Amniotic epithelial cell (primary cell): ENCODE measurements around the gene MYDGF.

Experiments used
- DNase-seq: peaks from one replicate; pipeline ENCODE4 v3.0.0-alpha.2; 2010; ENCODE audit warnings: low read depth

The MYDGF gene

DNA sequence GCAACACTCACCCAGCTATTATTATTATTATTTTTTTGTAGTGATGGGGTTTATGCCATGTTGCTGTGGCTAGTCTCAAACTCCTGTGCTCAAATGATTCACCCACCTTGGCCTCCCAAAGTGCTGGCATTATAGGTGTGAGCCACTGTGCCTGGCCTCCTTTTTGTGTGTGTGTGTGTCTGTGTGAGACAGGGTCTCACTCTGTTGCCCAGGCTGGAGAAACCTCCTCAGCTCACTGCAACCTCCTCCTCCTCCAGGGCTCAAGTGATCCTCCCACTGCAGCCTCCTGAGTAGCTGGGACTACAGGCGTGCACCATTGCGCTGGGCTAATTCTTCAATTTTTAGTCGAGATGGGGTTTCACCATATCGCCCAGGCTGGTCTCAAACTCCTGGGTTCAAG is 3.6 kb upstream of the MYDGF start:
- no peak for DNase-seq

DNA sequence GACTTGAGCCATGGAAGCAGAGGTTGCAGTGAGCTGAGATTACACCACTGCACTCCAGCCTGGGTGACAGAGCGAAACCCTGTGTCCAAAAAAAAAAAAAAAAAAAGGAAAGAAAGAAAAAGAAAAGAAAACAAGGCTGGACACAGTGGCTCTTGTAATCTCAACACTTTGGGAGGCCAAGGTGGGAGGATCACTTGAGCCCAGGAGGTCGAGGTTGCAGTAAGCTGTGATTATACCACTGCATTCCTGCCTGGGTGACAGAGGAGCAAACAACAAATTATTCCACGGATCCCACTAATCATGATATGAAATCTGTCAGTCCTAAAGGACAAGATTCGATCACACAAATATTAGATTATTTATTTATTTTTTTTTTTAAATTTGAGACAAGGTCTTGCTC is 3.1 kb upstream of the MYDGF start:
- DNase-seq: no peak

DNA sequence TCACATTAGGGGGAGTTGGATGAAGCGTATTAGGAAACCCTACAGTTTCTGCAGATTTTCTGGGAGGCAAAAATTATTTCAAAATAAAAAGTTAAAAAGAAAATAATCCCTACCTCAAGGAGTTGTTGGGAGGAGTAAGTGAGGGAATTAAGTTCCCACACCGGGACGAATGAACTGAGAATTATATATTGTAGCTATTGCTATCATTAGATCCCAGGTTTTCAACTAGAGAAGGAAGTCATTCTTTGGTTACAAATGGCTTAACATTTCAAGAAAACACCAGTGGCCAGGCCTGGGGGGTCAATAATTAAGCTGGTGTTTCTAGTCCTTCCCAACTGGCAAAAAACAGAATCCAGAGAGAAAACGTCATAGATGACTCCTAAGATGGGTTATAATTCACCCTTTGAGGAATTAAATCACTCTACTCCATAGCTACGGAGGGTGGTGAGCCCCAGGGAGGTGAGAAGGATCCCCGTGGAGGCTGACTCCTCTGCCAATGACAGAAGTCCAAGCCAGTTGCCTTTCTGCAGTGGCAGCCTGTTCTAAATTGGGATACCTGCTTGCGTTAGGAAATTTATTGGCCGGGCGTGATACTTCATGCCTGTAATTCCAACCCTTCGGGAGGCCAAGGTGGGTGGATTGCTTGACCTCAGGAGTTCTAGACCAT is 1.2 kb upstream of the MYDGF start:
- DNase-seq: no peak

DNA sequence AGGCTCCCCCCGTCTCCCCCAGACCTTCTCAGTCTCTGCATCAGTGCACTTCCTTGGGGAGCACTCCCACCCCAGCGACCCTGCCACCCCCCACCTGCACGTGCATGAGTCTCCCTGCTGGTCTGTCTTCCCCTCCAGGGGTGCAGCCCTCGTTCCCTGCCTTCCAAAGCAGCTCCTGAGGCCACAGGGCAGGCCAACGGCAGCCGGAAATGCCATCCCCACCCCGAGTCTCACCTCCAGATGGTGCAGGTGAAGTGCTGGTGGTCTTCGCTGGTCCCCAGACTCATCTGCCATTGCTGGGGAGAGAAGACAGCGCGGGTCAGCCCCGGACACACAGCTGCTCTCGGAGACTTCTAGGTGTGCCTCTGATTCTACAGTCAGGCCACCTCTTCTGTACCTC is 5.5 kb downstream of the MYDGF start:
- no peak for DNase-seq

DNA sequence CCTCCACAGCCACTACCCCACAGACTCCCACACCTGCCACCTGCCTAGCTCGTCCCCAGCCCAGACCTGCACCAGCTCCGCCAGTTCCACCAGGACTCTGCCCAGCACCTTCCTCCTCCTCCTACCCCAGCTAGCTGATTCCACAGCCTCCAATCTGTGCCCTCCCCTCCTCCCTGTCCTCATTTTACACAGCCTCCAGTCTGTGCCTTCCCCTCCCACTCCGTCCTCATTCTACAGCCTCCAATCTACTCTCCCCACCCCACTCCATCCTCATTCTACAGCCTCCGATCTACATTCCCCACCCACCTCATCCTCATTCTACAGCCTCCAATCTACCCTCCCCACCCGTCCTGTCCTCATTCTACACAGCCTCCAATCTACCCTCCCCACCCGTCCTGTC is 7.3 kb downstream of the MYDGF start:
- DNase-seq: no peak

DNA sequence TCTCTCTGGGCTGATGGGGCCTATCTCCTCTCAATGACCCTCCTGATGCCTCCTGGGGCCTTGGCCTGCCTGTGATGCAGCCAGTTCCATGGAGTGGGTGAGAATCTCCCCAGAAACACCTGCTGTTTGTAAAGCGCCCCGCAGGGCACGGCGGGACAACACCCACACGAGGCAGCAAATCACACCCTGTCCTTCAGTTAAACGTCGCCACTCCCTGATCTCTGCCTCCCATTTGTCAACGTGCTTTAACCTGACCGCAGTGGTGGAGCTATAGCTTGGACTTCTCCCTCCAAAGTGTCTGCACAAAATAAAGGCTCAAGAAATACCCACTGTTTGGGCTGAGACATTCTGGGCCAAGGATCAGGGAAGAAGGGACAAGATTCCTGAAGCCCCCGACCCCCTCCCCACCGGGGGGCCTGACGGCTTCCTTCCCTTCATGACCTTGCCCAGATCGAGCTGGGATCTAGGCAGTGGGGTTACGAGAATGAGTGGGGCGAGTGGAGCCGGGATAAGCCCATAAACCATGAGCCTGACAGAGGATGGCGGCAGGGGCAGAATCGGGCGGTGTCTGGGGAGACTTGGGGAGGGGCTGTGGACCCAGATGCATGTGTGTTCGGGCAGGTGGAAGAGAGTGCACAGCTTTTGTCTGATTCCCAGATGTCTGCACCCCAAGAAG is 8.0 kb downstream of the MYDGF start:
- DNase-seq: no peak

DNA sequence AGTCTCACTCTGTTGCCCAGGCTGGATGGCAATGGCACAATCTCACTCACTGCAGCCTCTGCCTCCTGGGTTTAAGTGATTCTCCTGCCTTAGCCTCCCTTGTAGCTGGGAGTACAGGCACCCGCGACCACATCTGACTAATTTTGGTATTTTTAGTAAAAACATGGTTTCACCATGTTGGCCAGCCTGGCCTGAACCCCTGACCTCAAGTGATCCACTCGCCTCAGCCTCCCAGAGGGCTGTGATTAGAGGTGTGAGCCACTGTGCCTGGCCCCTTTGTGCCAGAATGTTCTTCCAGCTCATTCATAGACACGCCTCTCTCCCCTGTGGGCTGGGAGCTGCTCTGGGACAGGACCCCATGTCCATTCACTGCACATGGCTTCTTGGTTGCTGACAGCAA is 9.1 kb downstream of the MYDGF start:
- DNase-seq: no peak

DNA sequence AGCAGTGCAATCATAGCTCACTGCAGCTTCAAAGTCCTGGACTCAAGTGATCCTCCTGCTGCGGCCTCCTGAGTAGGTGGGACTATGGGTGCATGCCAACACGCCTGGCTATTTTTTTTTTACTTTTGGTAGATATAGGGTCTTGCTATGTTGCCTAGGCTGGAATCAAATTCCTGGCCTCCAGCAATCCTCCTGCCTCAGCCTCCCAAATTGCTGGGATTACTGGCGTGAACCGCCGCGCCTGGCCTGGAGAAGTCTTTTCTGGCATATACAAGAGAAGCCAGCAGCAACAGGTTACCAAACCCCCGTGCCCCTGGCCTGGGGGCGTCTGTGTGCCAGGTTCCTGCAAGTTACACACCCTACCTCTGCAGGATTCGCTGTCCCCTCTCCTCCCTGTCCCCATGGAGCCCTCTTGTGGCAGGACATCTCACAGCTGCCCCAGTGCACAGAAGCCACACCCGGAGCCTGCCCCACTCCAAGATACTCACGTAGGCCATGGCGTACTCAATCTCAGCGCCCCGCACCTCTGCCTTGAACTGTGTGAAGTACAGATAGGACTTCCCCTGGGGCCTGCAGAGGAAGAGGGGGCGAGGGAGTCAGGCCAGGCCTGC is 9.9 kb downstream of the MYDGF start:
- no peak for DNase-seq

DNA sequence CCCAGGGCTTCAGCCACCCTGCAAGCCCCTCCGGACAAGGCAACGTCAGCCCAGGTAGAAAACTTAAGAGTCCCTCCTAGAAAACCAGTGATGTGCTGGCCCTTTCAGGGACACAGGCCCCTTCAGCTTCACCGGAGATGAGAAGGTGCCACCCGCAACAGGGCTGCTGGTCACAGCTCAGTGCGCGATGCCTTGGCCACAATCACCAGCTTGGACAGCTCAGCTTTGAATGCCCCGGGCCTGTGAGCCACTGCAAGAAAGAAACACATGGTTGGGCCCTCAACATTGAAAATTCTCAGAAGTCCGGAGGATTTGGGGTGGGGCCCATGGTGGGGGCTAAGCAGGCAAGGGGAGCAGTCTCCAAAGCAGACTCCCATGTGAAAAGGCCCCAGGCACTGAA is 12.3 kb downstream of the MYDGF start:
- DNase-seq: no peak

DNA sequence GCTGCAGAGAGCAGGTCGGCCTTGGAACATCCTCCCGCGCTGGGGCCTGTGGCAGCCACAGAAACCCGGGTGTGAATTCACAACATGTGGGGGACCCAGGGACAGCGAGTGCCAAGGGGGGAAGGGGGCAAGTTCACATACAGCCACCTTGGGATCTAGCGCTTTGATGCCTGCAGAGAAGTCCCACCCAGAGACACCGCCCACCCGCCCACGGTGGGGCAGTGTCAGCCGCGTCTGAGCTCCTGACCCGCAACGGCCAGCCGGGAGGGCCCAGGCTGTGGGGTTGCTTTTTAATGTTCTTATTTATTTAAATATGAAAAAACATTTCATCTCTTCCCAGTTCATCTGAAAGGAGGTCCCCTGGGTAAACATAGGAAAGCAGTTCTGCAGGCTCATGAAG is 12.9 kb downstream of the MYDGF start:
- DNase-seq: no peak

DNA sequence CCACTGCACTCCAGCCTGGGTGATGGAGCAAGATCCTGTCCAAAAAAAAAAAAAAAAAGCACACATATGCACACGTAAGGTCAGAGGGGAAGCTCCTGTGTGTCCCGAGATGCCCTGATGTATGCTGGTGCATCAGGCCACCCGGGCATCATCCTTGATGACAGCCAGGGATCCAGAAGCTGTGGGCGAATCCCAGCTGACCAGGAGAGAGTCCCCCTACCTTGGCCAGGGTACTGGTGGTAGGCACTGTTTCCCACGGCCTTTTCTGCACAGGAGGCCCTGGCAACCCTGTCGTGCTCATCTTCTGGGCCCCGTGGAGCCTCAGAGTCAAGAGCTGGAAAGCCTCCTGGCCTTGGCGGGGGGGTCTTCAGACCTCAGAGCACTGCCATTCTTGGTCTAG is 14.0 kb downstream of the MYDGF start:
- DNase-seq: no peak

DNA sequence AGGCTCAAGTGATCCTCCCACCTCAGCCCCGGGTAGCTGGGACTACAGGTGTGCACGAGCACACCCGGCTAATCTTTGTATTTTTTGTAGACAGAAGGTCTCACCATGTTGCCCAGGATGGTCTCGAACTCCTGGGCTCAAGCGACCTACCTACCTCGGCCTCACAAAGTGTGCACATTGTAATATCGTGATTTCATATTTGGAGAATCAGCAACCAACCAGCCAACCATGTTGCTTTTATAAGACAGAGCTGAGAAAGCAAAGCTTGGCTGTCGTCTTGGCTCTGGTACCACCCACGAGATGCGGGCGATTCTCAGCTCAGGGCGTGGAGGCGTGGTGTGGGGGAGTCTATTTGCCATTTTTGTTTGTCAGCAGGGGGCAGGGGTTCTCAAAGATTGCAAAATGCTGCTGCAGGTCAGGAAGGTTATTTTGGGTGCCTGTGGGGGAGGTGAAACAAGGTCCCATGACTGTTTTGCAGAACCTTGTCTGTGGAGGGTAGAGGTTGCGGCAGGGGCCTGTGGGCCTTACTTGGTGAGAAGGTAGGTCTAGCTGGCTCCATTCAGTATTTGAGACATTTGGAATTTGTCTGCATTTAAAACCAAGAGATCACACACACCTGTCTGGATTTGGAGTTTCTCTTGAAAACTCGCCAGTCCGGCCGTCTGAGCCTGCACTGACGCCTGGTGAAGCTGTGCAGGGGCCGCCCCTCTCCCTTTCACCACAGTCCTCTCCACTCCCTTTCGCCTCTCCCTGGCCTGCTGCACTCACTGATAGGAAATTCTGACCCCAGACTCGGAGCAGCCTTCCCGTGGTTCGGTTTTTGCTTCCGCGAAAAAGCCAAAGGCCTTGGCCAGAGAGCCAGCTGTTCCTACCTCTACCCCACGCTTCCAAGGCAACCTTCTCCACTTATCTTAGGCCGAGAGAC is 15.4 kb downstream of the MYDGF start:
- DNase-seq: no peak

DNA sequence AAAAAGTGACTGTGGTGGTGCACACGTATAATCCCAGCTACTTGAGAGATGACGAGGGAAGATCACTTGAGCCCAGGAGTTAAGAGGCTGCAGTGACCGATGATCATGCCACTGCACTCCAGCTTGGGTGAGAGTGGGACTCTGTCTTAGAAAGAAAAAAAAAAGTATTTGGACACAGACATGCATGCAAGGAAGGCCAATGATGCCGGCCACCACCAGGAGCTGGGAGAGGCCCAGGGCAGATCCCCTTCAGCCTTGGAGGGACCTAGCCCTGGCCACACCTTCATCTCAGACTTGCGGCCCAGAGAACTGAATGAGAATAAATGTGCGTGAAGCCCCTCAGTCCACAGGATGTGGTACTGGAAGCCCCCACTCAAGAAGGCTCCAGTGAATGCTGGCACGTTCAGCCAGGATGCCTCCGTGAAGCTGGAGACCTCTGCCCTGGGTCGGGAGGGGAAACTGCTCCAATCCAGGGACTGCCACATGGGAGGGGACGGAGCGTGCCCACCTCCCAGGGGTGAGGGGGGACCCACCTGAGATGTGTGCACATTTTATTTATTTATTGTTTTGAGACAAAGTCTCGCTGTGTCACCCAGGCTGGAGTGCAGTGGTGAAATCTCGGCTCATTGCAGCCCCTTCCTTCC is 16.2 kb downstream of the MYDGF start:
- no peak for DNase-seq

DNA sequence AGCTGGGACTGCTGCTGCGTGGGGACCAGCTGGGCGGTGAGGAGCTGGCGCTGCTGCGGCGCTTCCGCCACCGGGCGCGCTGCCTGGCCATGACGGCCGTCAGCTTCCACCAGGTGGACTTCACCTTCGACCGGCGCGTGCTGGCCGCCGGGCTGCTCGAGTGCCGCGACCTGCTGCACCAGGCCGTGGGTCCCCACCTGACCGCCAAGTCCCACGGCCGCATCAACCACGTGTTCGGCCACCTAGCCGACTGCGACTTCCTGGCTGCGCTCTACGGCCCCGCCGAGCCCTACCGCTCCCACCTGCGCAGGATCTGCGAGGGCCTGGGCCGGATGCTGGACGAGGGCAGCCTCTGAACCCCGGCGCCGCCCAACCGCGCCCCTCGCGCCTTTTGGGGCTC is 18.1 kb downstream of the MYDGF start:
- no peak for DNase-seq

DNA sequence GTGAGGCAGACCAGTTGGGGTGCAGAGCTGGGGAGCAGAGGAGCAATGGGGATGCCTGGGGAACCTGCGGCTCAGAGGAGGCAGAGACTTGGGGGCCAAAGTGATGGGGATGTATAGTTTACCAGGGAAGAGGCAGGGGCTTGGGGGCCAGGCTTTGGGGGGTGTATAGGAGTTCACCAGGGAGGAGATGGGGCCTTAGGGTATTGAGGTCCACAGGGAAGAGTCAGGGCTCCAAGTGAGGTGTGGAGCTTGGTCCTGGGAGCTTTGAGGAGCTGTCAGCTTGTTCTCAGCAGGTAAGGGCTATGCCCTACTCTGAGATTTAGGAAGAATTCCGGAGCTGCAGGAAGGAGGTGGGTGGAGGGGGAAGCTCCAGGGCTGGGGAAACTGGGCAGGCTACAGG is 20.0 kb downstream of the MYDGF start:
- no peak for DNase-seq

DNA sequence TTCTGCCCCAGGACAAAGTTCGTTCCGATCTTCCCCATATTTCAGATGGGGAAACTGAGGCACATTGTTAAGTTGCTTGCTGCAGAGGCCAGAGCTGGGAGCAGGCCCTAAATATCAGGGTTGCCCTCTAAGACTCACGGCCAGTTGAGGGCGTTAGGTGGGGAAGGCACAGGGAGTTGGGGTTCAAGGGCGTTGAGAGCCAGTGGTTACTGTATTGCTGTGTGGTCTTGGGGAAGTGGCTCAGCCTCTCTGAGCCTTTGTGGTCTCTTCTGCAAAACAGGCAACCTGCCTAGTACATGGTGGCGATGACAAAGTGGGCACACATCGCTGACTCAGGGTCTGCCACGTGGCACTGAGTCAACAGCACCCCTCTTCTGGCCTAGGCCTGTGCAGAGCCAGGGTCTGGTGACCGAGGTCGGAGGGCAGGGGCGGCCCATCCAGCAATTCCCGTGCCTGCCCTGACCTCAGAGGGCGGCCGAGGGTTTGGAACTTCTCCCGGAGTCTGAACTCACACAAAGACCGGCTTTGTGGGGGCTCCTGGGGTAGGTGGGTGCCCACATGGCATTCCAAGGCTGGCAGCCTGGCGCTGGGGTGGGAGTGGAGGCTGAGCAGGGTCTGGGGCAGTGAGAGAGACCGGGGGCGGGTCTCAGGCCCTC is 20.6 kb downstream of the MYDGF start:
- DNase-seq: no peak

DNA sequence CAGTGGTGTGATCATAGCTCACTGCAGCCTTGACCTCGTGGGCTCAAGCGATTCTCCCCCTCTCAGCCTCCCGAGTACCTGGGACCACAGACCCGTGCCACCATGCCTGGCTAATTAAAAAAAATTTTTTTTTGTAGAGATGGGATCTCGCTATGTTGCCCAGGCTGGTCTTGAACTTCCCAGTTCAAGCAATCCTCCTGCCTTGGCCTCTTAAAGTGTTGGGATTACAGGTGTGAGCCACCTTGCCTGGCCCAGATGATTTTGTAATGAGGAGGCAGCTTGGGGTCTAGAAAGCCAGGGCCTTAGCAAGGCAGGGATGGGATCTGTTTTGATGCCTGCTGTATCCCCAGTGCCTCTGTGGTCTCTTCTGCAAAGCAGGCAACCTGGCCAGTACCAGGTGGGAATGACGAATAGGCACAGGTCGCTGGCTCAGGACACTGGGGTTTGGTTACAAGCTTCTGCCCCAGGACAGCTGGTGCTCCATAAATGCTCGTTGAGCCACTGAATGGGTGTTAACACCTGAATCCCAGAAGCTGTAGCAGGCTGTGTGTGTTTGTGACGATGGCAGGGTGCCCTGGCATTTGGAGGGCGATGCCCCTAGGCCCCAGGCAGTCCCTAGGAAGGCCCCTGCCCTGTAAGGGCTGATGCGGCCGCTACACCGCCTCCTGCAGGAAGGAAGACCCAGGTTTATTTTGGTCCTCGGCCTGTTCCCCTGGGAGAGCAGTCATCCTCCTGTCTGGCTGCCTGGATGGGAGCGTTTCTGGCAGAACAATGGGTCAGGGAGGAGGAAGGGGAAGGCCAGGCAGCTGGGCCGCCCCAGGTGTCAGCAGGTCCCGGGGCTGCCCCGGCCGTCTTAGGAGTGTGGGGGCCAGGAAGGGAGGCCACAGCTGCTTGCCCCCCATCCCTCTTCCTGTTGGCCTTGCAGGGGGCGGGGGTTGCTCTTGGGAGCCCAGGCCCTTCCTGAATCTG is 22.2 kb downstream of the MYDGF start:
- DNase-seq: no peak

DNA sequence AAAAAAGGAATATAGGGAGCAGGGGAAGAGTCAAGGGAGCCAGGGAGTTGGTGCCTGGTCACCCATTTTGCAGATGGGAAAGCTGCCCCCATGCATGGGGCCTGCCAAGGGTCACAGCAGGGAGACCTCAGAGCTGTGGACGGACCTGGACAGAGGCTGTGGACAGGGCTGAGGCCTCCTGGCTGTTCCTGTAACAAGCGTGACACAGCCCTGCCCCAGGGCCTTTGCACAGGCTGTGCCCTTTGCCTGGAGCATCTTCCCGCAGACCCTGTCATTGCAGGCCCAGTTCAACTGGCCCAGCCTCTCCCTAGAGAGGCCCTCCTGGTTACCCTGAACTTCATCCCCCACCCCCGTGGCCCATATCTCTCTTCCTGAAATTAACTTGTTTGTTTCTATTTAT is 24.4 kb downstream of the MYDGF start:
- DNase-seq: no peak

DNA sequence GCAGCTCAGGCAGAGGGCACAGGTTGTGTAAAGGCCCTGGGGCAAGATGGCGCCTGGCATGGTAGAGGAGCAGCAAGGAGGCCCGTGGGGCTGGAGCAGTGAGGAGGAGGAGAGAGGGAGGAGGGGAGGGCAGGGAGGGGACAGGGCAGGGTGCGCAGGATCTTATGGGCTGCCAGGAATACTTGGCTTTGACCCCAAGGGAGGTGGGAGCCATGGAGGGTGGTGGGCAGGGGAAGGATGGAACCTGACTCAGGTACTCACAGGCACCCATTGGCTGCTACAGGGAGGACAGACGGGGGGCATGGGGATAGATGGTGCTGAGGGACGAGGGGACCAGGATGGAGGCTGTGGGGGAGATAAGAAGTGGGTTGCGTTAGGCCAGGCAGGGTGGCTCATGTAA is 27.5 kb downstream of the MYDGF start:
- no peak for DNase-seq

DNA sequence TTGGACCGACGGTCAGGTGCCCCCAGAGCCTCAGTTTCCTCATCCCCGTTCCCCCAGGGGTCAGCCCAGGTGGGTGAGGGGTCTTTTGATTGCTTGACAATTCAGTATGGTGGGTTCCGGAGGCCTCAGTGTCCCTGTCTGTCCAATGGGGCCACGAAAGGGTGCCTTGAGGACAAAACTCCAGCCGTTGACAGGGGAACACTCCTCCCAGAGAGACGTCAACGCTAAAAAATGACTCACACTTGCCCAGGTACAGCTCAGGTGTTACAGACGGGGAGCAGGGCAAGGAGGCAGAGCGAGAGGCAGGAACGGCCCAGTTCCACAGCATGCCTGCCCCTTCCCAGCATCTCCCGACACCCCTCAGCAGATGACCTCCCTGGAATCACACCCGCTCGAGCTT is 29.0 kb downstream of the MYDGF start:
- DNase-seq: no peak
